K562 (cell line): Measurements from ENCODE around the gene RAD50. TPM values are rescaled to one million over a fixed set of nuclear protein-coding genes. Genes with fewer than 3 reads are reported as not detected.

Source experiments
- ZNF592 ChIP-seq: fragments of 450-650 bp; IDR thresholded peaks from 2 replicates; pipeline ENCODE4 v1.6.1; 2017; ENCODE audit warnings: antibody characterized with exemption, mild to moderate bottlenecking
- polyA plus RNA-seq, 8 experiments: library from polyadenylated mRNA; depleted of rRNA in 4 of 8; stranded (reverse) in 5 of 8; unstranded in 3 of 8; fragments of >200 nt; fragmentation: Nextera tagmentation in 2 of 8; fragmentation: Illumina TruSeq in 1 of 8; extraction: Ambion mirVana in 2 of 8; extraction: Trizol in 1 of 8; gene quantifications; 2 replicates each; pipeline versions ENCODE4 v1.2.1 to v1.2.3, GENCODE V29; 2011 to 2014; ENCODE audit warnings: inconsistent platforms in 1 of 8, missing spikeins in 1 of 8
- total RNA-seq, 7 experiments: library from RNA; depleted of rRNA in 6 of 7; stranded (reverse); fragments of >200 nt in 6 of 7; fragmentation: Illumina TruSeq in 2 of 7; extraction: Trizol in 2 of 7; gene quantifications; 2 replicates each; pipeline versions ENCODE4 v1.2.1 to v1.2.3, GENCODE V29; 2011 to 2021; ENCODE audit warnings: low replicate concordance in 1 of 7
- TF ChIP-seq, protein P1 (sequence below): fragments of 450-650 bp; IDR thresholded peaks from 2 replicates; pipeline ENCODE4 v1.6.1; 2016; ENCODE audit warnings: mild to moderate bottlenecking, moderate library complexity
- TF ChIP-seq, protein P2 (sequence below): fragments of 250-450 bp; sonication (Bioruptor Pico); IDR thresholded peaks from 2 replicates; pipeline ENCODE4 v1.5.0; 2021

Gene RAD50
- total and polyA plus RNA-seq, 9 of the 15 experiments (the other 6 are each of a cell fraction or from before 2014, with no cell fraction given): 15.3 to 74.2 (median 44.1) TPM

- TF ChIP-seq, protein P1, sequence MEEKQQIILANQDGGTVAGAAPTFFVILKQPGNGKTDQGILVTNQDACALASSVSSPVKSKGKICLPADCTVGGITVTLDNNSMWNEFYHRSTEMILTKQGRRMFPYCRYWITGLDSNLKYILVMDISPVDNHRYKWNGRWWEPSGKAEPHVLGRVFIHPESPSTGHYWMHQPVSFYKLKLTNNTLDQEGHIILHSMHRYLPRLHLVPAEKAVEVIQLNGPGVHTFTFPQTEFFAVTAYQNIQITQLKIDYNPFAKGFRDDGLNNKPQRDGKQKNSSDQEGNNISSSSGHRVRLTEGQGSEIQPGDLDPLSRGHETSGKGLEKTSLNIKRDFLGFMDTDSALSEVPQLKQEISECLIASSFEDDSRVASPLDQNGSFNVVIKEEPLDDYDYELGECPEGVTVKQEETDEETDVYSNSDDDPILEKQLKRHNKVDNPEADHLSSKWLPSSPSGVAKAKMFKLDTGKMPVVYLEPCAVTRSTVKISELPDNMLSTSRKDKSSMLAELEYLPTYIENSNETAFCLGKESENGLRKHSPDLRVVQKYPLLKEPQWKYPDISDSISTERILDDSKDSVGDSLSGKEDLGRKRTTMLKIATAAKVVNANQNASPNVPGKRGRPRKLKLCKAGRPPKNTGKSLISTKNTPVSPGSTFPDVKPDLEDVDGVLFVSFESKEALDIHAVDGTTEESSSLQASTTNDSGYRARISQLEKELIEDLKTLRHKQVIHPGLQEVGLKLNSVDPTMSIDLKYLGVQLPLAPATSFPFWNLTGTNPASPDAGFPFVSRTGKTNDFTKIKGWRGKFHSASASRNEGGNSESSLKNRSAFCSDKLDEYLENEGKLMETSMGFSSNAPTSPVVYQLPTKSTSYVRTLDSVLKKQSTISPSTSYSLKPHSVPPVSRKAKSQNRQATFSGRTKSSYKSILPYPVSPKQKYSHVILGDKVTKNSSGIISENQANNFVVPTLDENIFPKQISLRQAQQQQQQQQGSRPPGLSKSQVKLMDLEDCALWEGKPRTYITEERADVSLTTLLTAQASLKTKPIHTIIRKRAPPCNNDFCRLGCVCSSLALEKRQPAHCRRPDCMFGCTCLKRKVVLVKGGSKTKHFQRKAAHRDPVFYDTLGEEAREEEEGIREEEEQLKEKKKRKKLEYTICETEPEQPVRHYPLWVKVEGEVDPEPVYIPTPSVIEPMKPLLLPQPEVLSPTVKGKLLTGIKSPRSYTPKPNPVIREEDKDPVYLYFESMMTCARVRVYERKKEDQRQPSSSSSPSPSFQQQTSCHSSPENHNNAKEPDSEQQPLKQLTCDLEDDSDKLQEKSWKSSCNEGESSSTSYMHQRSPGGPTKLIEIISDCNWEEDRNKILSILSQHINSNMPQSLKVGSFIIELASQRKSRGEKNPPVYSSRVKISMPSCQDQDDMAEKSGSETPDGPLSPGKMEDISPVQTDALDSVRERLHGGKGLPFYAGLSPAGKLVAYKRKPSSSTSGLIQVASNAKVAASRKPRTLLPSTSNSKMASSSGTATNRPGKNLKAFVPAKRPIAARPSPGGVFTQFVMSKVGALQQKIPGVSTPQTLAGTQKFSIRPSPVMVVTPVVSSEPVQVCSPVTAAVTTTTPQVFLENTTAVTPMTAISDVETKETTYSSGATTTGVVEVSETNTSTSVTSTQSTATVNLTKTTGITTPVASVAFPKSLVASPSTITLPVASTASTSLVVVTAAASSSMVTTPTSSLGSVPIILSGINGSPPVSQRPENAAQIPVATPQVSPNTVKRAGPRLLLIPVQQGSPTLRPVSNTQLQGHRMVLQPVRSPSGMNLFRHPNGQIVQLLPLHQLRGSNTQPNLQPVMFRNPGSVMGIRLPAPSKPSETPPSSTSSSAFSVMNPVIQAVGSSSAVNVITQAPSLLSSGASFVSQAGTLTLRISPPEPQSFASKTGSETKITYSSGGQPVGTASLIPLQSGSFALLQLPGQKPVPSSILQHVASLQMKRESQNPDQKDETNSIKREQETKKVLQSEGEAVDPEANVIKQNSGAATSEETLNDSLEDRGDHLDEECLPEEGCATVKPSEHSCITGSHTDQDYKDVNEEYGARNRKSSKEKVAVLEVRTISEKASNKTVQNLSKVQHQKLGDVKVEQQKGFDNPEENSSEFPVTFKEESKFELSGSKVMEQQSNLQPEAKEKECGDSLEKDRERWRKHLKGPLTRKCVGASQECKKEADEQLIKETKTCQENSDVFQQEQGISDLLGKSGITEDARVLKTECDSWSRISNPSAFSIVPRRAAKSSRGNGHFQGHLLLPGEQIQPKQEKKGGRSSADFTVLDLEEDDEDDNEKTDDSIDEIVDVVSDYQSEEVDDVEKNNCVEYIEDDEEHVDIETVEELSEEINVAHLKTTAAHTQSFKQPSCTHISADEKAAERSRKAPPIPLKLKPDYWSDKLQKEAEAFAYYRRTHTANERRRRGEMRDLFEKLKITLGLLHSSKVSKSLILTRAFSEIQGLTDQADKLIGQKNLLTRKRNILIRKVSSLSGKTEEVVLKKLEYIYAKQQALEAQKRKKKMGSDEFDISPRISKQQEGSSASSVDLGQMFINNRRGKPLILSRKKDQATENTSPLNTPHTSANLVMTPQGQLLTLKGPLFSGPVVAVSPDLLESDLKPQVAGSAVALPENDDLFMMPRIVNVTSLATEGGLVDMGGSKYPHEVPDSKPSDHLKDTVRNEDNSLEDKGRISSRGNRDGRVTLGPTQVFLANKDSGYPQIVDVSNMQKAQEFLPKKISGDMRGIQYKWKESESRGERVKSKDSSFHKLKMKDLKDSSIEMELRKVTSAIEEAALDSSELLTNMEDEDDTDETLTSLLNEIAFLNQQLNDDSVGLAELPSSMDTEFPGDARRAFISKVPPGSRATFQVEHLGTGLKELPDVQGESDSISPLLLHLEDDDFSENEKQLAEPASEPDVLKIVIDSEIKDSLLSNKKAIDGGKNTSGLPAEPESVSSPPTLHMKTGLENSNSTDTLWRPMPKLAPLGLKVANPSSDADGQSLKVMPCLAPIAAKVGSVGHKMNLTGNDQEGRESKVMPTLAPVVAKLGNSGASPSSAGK: peak; percentile 41
- TF ChIP-seq, protein P2, sequence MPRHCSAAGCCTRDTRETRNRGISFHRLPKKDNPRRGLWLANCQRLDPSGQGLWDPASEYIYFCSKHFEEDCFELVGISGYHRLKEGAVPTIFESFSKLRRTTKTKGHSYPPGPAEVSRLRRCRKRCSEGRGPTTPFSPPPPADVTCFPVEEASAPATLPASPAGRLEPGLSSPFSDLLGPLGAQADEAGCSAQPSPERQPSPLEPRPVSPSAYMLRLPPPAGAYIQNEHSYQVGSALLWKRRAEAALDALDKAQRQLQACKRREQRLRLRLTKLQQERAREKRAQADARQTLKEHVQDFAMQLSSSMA (CRISPR knock-in tag): no peak
- TF ChIP-seq ZNF592: peak; percentile 26; the same call in 1 of the 2 replicates
These were observed 117.3 kb downstream of the RAD50 start, which contains the start of gene IL4 (continued) for GRCh38 chr5:132673939-132674630.
